Glutamatergic neuron (in vitro differentiated cells): ENCODE results near the gene APAF1. TPM values are rescaled to one million over a fixed set of nuclear protein-coding genes. Genes with fewer than 3 reads are reported as not detected.

ENCODE experiments used
- DNase-seq: peaks from one replicate; pipeline ENCODE4 v3.0.0; 2022
- H3K27ac Mint-ChIP-seq: one replicate; pipeline ENCODE4 v1.8.0; 2020; ENCODE audit warnings: mild to moderate bottlenecking, mixed read lengths, inconsistent platforms; ENCODE audit not compliant: unreplicated experiment
- H3K27me3 Mint-ChIP-seq: one replicate; pipeline ENCODE4 v1.8.0; 2020; ENCODE audit warnings: mild to moderate bottlenecking, moderate library complexity, mixed read lengths, inconsistent platforms; ENCODE audit not compliant: unreplicated experiment
- H3K36me3 Mint-ChIP-seq: one replicate; pipeline ENCODE4 v1.8.0; 2020; ENCODE audit warnings: mild to moderate bottlenecking, mixed read lengths, inconsistent platforms; ENCODE audit not compliant: unreplicated experiment
- H3K4me1 Mint-ChIP-seq: one replicate; pipeline ENCODE4 v1.8.0; 2020; ENCODE audit warnings: mild to moderate bottlenecking, low read depth, mixed read lengths, inconsistent platforms; ENCODE audit not compliant: unreplicated experiment
- H3K4me3 Mint-ChIP-seq: one replicate; pipeline ENCODE4 v1.8.0; 2020; ENCODE audit warnings: mild to moderate bottlenecking, mixed read lengths, inconsistent platforms; ENCODE audit not compliant: unreplicated experiment
- H3K9me3 Mint-ChIP-seq: one replicate; pipeline ENCODE4 v1.8.0; 2020; ENCODE audit warnings: mild to moderate bottlenecking, moderate library complexity, mixed read lengths, inconsistent platforms; ENCODE audit not compliant: unreplicated experiment
- CTCF ChIP-seq: fragments of 200-600 bp; sonication (generic); IDR thresholded peaks from one replicate; pipeline ENCODE4 v1.5.0; 2021; ENCODE audit not compliant: partially characterized antibody, unreplicated experiment
- total RNA-seq: library from RNA; stranded (reverse); fragmentation: NEBNext Ultra II Directional; extraction: Animal tissue kit (Norgen Biotek cat#: 25700); gene quantifications from one replicate; pipeline ENCODE4 v1.2.1, GENCODE V29; 2021; ENCODE audit not compliant: unreplicated experiment

APAF1 gene
- total RNA-seq, 1 donor from 2014 or later = 20.8 TPM

- Mint-ChIP-seq H3K9me3 (no peaks in the 10 kb centered on the region), H3K4me3 (peak overlapping the region; percentile 35), H3K4me1 (peaks cover 6% of the 10 kb centered on the region), H3K36me3 (no peaks in the 10 kb centered on the region), H3K27me3 (peaks cover 6% of the 10 kb centered on the region), H3K27ac (no peak overlapping the region)
- TF ChIP-seq CTCF = no peak
- DNase-seq = peak; percentile 56
Measured at GRCh38 chr12:98741556-98742265, 96.6 kb downstream of the APAF1 start.

- Mint-ChIP-seq H3K9me3 (no peaks in the 10 kb centered on the region), H3K27me3 (peaks cover 10% of the 10 kb centered on the region), H3K4me3 (no peak overlapping the region), H3K27ac (no peak overlapping the region), H3K36me3 (no peaks in the 10 kb centered on the region), H3K4me1 (peaks cover 6% of the 10 kb centered on the region)
- DNase-seq = peak; percentile 74
- TF ChIP-seq CTCF = peak; percentile 72
Measured at GRCh38 chr12:98743362-98743953, 98.4 kb downstream of the APAF1 start.

GRCh38 chr12:98744680-98745079 lies 99.6 kb downstream of the APAF1 start:
- H3K9me3 Mint-ChIP-seq = no peaks in the 10 kb centered on the region
- peaks cover 10% of the 10 kb centered on the region for H3K27me3 Mint-ChIP-seq
- no peak for DNase-seq
- no peak overlapping the region for H3K27ac Mint-ChIP-seq
- H3K36me3 Mint-ChIP-seq = no peaks in the 10 kb centered on the region
- H3K4me3 Mint-ChIP-seq = no peak overlapping the region
- TF ChIP-seq CTCF = no peak
- peaks cover 6% of the 10 kb centered on the region for H3K4me1 Mint-ChIP-seq

GRCh38 chr12:98745578-98746391 lies 100.7 kb downstream of the APAF1 start:
- Mint-ChIP-seq H3K36me3 (no peaks in the 10 kb centered on the region), H3K4me1 (peaks cover 9% of the 10 kb centered on the region), H3K4me3 (peak overlapping the region; percentile 74), H3K27me3 (peaks cover 10% of the 10 kb centered on the region), H3K9me3 (peaks cover 1% of the 10 kb centered on the region), H3K27ac (no peak overlapping the region)
- peak; percentile 48 for DNase-seq
- no peak for TF ChIP-seq CTCF
